HG03460 (cell line): ENCODE measurements around the gene C2orf80.
"Not testable (repeated sequence)": the region's sequence is repeated elsewhere in the genome, so short reads cannot be mapped to it uniquely, and the experiment has no call there.

Experiments
- ATAC-seq: cut with Tn5 transposase; IDR thresholded peaks from one replicate; pipeline ENCODE4 v1.9.1; 2021; ENCODE audit not compliant: unreplicated experiment

The C2orf80 gene

DNA sequence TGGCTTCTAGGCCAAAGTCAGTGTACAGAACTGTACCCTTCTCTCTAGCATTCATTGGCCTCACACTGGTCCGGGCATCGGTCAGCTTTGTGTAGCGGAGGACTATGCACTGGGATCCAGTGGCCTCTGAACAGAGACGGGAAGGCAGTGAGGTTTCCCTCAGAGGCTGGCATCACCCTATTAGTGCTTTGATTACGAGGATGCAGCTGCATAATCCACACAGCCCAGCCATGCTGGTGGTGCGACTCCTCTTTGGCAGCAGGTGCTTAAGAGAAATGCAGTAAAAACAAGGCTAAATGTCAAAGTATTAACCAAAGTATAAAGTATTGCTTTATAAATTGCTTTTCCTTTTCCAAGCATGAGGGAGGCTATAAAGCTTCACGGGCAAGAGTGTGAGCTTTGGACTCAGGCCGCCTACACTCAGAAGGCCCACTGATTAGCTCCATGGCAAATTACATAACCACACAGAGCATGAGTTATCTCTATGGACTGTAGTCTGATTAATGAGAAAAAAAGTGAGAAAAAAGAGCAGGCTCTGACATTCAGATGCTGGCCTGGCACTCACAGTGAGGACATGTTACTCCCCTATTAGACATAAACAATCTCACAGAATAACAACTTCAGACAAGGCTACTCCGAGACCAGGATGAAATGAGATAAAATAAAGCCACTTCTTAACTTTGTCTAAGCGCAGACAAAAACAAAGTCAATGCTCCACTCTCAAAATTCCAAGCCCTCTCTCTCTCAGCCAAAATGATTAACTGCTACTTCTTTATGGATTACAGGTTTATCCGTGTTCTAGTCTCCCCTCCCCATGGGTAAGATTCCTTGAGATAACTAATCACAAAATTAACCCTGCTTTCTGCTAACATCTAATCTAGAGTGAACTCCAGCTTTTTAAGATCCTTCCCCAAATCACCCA lies 53.8 kb downstream of the C2orf80 start:
- no peak for ATAC-seq

DNA sequence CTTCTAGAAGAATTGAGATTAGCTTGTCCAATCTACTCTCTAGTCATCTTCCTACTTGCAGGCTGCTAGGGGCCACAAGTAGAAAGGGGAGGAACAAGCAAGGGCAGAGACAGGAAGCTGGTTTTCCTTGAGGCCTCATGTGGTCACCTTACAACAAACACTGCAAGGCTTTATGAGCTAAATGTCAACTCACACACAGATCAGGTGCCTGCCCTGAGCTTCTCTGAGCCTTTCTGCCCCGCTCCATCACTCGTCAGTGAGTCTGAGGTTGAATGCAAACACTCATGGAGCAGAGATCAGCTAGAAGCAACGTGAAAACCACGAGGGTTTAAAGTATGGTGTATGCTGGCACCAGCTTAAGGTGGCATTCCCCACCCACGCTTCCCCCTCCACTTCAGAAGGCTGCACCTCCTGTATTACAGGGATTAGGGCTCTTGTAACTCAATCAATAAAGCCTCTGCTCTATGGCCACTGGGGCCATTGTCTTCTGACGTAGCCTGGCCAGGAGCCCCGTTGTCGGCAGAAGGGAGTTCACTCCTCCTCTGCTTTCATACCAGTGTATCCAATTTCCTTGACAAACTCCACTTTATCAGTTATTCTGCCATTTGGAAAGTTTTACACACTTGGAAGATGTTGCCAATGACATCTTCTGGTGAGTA lies 54.8 kb downstream of the C2orf80 start:
- ATAC-seq = no peak

DNA sequence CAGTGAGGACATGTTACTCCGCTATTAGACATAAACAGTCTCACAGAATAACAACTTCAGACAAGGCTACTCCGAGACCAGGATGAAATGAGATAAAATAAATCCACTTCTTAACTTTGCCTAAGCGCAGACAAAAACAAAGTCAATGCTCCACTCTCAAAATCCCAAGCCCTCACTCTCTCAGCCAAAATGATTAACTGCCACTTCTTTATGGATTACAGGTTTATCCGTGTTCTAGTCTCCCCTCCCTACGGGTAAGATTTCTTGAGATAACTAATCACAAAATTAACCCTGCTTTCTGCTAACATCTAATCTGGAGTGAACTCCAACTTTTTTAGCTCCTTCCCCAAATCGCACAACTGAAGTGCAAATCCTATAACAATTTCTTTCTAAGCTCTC lies 59.1 kb downstream of the C2orf80 start:
- ATAC-seq = no peak

DNA sequence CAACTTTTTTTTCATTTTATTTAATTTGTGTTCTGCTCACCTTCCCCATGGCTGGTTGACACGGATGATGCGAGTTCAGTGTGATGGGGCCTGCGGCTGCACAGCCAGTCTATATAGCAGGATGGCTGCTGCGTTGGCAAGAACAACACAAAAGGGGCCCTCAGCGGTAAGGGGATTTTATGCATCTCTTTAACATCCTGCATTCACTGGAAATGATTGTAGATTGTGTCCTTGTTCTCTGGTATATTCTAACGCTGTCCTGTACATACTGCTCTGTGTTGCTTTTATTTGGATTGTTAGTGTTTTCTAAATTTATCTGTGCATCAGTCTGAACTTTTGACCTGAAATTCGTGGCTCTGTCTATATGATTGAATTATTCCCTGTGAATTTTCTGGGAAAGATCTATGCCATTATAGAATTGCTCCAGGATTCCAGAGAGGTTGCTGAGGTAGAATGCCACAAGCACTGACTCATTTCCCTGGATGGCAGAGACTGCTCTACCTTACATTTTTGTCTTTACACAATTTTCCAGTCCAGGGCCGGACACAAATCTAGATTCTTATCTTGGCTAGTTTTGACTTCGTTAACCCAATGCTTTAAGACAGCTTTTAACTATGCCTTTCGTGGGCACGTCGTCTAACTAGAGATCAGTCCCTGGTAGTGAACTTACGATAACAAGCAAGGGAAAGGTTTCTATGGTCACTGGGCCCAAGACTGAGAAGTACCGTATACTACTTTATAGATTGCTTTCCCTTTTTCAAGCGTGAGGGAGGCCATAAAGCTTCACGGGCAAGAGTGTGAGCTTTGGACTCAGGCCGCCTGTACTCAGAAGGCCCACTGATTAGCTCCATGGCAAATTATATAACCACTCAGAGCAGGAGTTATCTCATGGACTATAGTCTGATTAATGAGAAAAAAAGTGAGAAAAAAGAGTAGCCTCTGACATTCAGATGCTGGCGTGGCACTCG lies 59.8 kb downstream of the C2orf80 start, which contains the start of gene CRYGC:
Gene CRYGC, minus strand, starts transcription at position 85 of the 968 bp plus-strand sequence. Its CDS starts 36 bp downstream, at position 49.
- ATAC-seq = no peak

DNA sequence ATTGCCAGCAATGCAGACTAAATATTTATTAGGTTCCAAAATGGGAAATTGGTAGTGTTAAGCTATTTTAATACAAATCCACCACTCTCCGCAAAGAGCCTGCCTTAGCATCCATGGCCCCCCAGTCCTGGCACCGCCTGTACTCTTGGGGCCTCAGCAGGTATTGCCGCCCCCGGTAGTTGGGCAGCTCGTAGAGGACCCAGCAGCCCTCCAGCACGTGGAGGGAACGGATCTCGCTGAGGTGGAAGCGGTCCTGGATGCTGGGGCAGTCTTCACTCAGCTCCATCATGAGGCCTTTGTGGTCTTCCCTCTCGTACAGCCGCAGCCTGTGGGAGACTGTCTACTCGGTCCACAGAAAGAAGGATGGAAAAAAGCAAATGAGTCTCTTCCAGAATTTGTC lies 61.7 kb downstream of the C2orf80 start:
- ATAC-seq = no peak

DNA sequence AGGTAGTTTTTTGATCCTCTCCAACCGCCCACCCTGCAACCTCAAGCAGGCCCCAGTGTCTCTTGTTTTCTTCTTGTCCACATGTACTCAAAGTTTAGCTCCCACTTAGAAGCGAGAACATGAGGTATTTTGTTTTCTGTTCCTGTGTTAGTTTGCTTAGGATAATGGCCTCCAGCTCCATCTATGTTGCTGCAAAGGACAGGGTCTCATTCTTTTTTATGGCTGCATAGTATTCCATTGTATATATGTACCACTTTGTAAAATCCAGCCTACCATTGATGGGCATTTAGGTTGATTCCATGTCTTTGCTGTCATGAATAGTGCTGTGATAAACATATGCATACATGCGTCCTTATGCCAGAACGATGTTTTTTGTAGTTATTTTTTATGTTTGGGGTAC lies 62.7 kb downstream of the C2orf80 start:
- no peak for ATAC-seq

DNA sequence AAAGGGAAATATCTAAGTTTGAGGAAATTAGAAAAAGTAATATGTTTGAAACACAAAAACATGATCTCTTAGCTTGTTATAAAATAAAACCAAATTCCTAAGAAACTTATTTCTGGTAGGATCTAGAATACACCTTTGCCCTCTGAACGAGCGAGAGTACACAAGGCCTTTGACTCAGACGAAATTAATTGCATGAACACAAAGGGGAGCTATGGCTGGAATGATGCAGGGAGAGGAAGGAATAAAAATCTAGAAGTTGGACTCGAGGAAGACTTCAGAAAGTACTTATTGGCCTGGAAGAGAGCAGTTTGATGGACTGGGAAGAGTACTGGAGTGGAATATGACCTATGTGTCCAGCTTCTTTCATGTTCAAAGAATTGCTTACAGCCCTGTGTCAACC lies 64.6 kb downstream of the C2orf80 start:
- ATAC-seq = no peak

DNA sequence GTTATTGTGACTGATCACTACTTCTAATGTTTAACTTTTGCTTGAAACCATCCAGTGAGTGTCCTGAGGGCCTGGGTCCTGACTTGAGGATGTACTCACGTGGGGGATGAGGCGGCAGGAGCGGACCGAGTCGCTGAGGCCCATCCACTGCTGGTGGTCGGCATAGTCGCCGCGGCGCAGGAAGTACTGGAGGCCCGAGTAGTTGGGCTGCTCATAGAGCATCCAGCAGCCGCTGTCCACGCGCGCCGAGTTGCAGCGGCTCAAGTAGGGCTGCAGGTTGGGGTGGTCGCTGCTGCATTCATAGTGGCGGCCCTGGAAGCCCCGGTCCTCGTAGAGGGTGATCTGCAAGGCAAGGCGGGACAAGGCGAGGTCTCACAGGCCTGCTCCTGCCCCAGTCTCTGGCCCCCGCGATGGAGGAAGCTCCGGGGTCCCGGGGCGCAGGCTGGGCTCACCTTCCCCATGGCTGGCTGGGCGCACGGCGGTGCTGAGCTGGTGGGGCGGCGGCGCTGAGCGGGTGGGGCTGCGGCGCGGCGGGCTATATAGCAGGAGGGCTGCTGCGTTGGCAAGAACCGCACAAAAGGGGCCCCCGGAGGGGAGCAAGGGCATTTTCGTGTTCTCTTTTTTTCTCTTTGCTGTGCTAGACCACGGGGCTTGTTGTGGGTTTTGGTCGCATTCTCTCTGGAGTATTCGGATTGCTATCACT lies 65.7 kb downstream of the C2orf80 start, which contains the start of gene CRYGD:
Gene CRYGD, minus strand, starts transcription at position 512 of the 703 bp plus-strand sequence. Its CDS starts 51 bp downstream, at position 461.
- ATAC-seq = not testable (repeated sequence)

DNA sequence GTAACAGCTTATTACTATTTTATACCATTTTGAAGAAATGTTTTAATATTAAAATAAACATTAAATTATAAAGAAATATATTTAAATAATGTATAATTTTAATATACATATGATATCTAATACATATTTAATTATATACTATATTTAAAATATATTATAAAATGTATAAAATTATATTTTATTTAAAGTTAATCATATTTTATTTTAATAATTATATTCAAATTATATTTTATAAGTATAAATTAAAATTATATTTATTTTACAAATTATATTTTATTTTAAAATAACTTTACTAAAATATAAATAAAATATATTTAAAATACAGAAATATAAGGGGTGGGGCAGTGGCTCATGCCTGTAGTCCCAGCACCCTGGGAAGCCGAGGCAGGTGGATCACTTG lies 67.6 kb downstream of the C2orf80 start:
- ATAC-seq = no peak

DNA sequence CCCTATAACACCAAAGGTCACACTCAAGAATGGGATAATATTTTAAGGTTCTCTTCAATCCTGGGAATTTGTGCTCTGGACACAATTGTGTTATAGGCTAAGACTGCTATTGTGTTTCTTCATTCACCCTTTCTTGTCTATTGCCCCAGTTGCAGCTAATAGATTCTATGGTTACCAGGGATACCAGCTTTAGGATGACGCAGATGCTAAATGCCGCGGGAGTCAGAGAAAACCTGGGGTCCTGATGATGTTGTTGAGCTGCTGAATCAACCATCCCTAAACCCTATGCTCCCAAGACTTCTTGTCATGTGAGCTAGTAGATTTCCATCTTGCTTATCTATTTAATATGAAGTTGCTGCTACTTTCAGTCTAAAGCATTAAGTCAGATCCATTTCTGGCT lies 70.9 kb downstream of the C2orf80 start:
- ATAC-seq = no peak

DNA sequence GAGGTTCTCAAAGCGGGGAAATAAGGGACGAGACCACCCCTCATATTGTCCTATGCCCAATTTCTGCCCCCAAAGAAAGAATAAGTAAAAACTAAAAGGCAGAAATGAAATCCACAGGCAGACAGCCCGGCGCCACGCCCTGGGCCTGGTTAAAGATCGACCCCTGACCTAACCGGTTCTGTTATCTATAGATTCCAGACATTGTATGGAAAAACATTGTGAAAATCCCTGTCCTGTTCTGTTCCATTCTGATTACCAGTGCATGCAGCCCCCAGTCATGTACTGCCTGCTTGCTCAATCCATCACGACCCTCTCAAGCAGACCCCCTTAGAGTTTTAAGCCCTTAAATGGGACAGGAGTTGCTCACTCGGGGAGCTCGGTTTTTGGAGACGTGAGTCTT lies 72.4 kb downstream of the C2orf80 start:
- ATAC-seq = not testable (repeated sequence)
